Testis (tissue), 2 donors: ENCODE results near the gene SNED1.

ENCODE experiments used
- POLR2A ChIP-seq: fragments of 450-650 bp; IDR thresholded peaks from one replicate; pipeline ENCODE4 v1.6.1; 2017; ENCODE audit warnings: antibody characterized with exemption, mild to moderate bottlenecking, moderate library complexity
- TF ChIP-seq, protein P1 (sequence below), 3 experiments: fragments of 450-650 bp in 2 of 3; fragments of 200-600 bp in 1 of 3; sonication (generic) in 1 of 3; IDR thresholded peaks; one replicate each; pipeline ENCODE4 v1.5.1; 2016 to 2019; ENCODE audit warnings: antibody characterized with exemption in 3 of 3, mild to moderate bottlenecking in 2 of 3, moderate library complexity in 1 of 3

DNA sequence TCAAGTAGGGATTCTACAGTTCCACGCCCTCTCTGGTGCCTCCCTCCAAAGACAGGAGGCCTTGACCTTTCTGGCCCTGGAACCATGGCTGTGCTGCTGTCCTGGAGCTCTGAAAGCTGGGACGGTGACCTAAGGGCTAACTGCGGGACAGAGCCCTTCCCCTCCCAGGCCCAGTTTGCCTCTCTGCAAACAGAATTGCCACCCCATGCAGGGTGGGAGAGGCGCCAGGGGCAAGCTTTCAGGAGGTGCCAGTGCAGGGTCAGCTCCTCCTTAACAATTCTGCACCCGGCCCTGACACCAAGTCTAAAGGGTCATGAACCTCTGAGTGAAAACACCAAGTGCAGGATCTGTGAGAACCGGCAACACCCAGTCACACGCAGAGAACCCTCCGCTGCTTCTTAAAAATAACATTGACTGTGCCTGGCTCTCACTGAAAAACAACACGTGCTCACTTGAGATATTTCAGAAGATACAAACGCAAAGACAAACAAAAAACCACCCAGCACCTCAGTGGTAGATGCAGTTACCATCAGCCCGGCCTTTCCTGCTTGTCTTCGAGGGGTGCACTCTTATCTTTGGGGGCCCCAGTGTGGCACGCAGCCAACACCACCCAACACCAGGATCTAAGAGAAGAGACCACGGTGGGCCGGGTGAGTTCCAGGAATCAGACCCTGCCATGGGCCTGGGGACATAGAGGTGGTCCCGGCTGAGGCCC is 1.1 kb upstream of the SNED1 start:
- TF ChIP-seq, protein P1, sequence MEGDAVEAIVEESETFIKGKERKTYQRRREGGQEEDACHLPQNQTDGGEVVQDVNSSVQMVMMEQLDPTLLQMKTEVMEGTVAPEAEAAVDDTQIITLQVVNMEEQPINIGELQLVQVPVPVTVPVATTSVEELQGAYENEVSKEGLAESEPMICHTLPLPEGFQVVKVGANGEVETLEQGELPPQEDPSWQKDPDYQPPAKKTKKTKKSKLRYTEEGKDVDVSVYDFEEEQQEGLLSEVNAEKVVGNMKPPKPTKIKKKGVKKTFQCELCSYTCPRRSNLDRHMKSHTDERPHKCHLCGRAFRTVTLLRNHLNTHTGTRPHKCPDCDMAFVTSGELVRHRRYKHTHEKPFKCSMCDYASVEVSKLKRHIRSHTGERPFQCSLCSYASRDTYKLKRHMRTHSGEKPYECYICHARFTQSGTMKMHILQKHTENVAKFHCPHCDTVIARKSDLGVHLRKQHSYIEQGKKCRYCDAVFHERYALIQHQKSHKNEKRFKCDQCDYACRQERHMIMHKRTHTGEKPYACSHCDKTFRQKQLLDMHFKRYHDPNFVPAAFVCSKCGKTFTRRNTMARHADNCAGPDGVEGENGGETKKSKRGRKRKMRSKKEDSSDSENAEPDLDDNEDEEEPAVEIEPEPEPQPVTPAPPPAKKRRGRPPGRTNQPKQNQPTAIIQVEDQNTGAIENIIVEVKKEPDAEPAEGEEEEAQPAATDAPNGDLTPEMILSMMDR (IDR thresholded peaks at IDR 0.05): no peak
- no peak for TF ChIP-seq POLR2A
